GM19467 (cell line): ENCODE results near the gene TMEM131.

Experiments used
- ATAC-seq: cut with Tn5 transposase; IDR thresholded peaks from one replicate; pipeline ENCODE4 v1.9.1; 2021; ENCODE audit warnings: mild to moderate bottlenecking, moderate library complexity; ENCODE audit not compliant: unreplicated experiment

Gene TMEM131

GRCh38 chr2:97742381-97742847, 253.3 kb downstream of the TMEM131 start:
- no peak for ATAC-seq

- no peak for ATAC-seq
Observed at GRCh38 chr2:97741686-97742085, 254.1 kb downstream of the TMEM131 start.

GRCh38 chr2:97741251-97741650, 254.5 kb downstream of the TMEM131 start:
- ATAC-seq, result no peak

- ATAC-seq, result no peak
Observed at GRCh38 chr2:97740590-97741182, 255.1 kb downstream of the TMEM131 start.

- no peak for ATAC-seq
Observed at GRCh38 chr2:97739893-97740245, 255.9 kb downstream of the TMEM131 start.

- ATAC-seq, result no peak
Observed at GRCh38 chr2:97739020-97739892, 256.5 kb downstream of the TMEM131 start.

- no peak for ATAC-seq
Observed at GRCh38 chr2:97738179-97739019, 257.3 kb downstream of the TMEM131 start.

GRCh38 chr2:97737421-97738178, 258.1 kb downstream of the TMEM131 start:
- no peak for ATAC-seq

- ATAC-seq, result no peak
Observed at GRCh38 chr2:97736608-97737330, 259.0 kb downstream of the TMEM131 start.

GRCh38 chr2:97736185-97736584, 259.6 kb downstream of the TMEM131 start:
- no peak for ATAC-seq

- no peak for ATAC-seq
Observed at GRCh38 chr2:97735161-97735561, 260.6 kb downstream of the TMEM131 start.

- no peak for ATAC-seq
Observed at GRCh38 chr2:97734061-97735051, 261.4 kb downstream of the TMEM131 start.

GRCh38 chr2:97733341-97734035, 262.3 kb downstream of the TMEM131 start:
- ATAC-seq, result no peak

GRCh38 chr2:97732436-97733340, 263.1 kb downstream of the TMEM131 start:
- ATAC-seq, result no peak

- ATAC-seq, result no peak
Observed at GRCh38 chr2:97731274-97732020, 264.3 kb downstream of the TMEM131 start.

- no peak for ATAC-seq
Observed at GRCh38 chr2:97730245-97730644, 265.5 kb downstream of the TMEM131 start.
